Measurements from ENCODE around the gene CTSZ.
"Not testable (repeated sequence)": the region's sequence is repeated elsewhere in the genome, so short reads cannot be mapped to it uniquely, and the experiment has no call there.

Gene CTSZ

DNA sequence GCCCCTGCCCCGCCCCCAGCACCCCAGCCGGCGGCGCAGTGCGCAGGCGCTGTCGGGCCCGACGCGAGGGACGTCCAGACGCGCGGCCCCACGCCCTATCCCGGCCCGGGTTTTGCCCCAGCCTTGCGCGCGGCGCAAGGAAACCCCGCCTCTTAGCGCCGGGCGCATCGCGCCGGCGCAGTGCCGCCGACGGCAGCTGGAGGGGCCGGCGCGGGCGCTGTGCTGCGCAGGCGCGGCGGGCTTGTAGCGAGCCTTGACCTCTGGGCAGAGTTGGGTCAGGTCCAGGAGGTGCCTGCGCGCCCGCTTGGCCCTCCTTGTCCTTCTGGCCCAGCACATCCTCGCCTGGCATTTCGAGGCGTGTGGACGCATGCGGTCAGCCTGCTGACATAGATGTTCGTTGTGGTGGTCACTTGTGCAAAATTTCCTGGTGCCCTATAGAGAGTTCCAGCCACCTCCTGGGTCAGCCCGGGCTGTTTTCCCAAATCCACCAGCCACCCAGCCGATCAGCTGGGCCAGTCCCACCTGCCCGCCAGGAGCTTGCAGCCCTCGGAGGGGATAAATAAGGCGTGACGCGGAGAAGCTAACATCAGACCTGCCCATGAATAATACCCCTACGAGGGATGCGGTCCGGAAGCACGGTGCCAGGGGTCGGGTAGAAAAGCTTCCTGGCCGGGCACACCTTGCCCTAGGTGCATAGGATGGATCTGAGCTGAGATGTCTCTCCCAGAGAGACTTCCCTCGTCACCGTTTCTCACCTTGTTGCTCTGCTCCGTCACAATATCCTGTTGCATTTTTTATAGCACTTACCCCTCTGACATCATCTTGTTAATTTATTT lies 36.0 kb upstream of the CTSZ start:
- Histone ChIP-seq H3K4me3 (ENCODE audit: low read depth in 1 of 2, low read length in 1 of 2) (peak overlapping the region; percentile 87 to 98), H3K36me3 (peaks cover 4% of the 10 kb centered on the region), H3K27me3 (no peaks in the 10 kb centered on the region), H3K27ac (peak overlapping the region; percentile 75), H3K9me3 (no peaks in the 10 kb centered on the region), H3K4me1 (ENCODE audit: control insufficient read depth in 1 of 2, insufficient read depth in 1 of 2, low read depth in 1 of 2, low read length in 1 of 2) (peaks cover 22 to 29% of the 10 kb centered on the region in 2 experiments)
- TF ChIP-seq, protein P1, sequence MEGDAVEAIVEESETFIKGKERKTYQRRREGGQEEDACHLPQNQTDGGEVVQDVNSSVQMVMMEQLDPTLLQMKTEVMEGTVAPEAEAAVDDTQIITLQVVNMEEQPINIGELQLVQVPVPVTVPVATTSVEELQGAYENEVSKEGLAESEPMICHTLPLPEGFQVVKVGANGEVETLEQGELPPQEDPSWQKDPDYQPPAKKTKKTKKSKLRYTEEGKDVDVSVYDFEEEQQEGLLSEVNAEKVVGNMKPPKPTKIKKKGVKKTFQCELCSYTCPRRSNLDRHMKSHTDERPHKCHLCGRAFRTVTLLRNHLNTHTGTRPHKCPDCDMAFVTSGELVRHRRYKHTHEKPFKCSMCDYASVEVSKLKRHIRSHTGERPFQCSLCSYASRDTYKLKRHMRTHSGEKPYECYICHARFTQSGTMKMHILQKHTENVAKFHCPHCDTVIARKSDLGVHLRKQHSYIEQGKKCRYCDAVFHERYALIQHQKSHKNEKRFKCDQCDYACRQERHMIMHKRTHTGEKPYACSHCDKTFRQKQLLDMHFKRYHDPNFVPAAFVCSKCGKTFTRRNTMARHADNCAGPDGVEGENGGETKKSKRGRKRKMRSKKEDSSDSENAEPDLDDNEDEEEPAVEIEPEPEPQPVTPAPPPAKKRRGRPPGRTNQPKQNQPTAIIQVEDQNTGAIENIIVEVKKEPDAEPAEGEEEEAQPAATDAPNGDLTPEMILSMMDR (IDR thresholded peaks at IDR 0.05), result peak; percentile 54

DNA sequence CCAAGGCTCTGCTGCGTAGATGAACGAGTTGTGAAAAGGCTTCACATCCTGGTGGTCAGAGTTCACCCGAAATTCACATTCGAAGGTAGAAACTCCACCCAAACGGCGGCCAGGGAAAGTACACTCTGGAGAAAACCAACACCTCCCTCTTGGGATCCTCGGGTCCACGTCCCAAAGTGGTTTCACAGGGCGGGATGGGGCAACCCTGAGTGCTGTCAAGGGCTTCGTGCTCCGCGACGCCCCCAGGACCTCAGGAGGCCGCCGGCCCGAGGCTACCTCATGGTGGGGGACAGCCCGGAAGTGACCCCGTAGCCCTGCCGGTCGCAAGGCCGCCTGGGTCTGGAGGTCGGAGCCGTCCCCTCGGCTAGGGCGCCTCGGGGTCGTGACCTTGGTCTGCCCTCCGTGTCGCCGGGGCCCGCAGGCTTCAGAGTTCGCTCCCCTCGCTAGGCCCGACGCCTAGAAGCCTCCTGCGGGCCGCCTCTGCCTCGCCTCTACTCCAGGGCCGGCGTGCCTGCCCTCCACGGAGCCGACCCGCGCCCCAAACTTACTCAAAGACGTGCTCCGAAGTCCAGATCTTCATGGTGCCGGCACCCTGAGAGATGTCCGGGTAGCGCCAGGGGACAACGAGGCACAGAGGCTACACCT lies 35.2 kb upstream of the CTSZ start, which contains the start of gene PRELID3B:
Gene PRELID3B, minus strand, starts transcription at position 636 of the 645 bp plus-strand sequence. Its CDS starts 56 bp downstream, at position 580.
- no peaks in the 10 kb centered on the region for H3K9me3 ChIP-seq
- H3K4me3 ChIP-seq (ENCODE audit: low read depth in 1 of 2, low read length in 1 of 2), result peak within 1 kb of the TSS; percentile 87 to 98
- H3K27me3 ChIP-seq, result no peaks in the 10 kb centered on the region
- H3K36me3 ChIP-seq, result peaks cover 11% of the 10 kb centered on the region
- peaks cover 22 to 29% of the 10 kb centered on the region in 2 experiments for H3K4me1 ChIP-seq (ENCODE audit: control insufficient read depth in 1 of 2, insufficient read depth in 1 of 2, low read depth in 1 of 2, low read length in 1 of 2)
- peak within 1 kb of the TSS; percentile 75 for H3K27ac ChIP-seq
- TF ChIP-seq, protein P1 (IDR thresholded peaks at IDR 0.05), result no peak

DNA sequence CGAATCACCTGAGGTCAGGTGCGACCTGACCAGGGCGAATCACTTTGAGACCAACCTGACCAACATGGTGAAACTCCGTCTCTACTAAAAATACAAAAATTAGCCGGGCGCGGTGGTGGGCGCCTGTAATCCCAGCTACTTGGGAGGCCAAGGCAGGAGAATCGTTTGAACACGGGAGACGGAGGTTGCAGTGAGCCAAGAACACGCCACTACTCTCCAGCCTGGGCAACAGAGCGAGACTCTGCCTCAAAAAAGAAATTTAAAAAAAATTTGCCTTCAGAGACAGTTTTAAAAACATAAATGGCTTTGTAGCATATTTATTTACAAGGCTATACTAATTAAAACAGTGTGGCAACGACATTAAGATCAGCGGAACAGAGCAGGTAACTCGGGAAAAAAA lies 34.4 kb upstream of the CTSZ start:
- Histone ChIP-seq H3K4me1 (ENCODE audit: control insufficient read depth in 1 of 2, insufficient read depth in 1 of 2, low read depth in 1 of 2, low read length in 1 of 2) (peaks cover 22 to 29% of the 10 kb centered on the region in 2 experiments), H3K4me3 (ENCODE audit: low read depth in 1 of 2, low read length in 1 of 2) (peak overlapping the region in 1 of 2 experiments; percentile 87), H3K36me3 (peaks cover 17% of the 10 kb centered on the region)
- H3K9me3 ChIP-seq, H3K27ac ChIP-seq, H3K27me3 ChIP-seq: not testable (repeated sequence)

DNA sequence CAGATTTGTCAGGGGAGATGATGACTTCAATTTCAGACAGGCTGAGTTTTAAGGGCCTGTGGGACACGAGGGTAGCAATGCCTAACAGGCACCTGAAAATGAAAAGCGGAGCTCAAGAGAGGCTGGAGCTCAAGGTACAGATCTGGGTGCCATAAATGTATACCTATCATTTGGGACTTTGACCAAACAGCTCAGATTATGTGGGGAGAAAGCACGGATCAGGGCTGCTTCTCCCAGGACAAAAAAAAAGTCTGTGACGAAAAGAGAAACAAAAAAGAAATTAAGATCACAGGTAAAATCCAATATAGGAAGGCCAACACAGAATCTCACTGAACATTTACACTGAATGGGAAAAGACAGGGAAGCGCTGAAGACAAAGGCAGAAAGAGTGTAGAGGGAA lies 33.6 kb upstream of the CTSZ start:
- no peak overlapping the region for H3K27ac ChIP-seq
- no peaks in the 10 kb centered on the region for H3K27me3 ChIP-seq
- TF ChIP-seq, protein P1 (IDR thresholded peaks at IDR 0.05), result no peak
- H3K4me3 ChIP-seq (ENCODE audit: low read depth in 1 of 2, low read length in 1 of 2), result no peak overlapping the region
- peaks cover 25% of the 10 kb centered on the region for H3K36me3 ChIP-seq
- peaks cover 22 to 29% of the 10 kb centered on the region in 2 experiments for H3K4me1 ChIP-seq (ENCODE audit: control insufficient read depth in 1 of 2, insufficient read depth in 1 of 2, low read depth in 1 of 2, low read length in 1 of 2)
- no peaks in the 10 kb centered on the region for H3K9me3 ChIP-seq

DNA sequence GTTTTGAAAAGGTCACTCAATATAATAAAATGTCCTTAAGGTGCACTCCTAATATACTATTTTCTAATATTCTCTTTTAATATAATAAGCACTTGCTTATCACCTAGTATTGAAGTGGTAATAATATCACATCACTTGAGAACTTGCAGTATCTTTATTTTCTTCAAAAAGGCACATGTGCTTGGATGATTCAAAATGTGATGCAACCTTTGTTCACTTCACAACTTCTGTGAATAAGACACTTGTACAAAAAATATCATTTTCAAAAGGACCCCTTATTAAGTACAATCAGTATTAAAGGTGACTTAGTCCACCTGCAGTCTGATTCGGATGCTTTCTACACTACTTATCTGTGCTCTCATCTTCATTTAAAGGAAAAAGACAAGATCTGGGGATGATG lies 32.2 kb upstream of the CTSZ start:
- Histone ChIP-seq H3K36me3 (peaks cover 39% of the 10 kb centered on the region), H3K27ac (no peak overlapping the region), H3K4me1 (ENCODE audit: control insufficient read depth in 1 of 2, insufficient read depth in 1 of 2, low read depth in 1 of 2, low read length in 1 of 2) (peaks cover 22 to 28% of the 10 kb centered on the region in 2 experiments), H3K9me3 (no peaks in the 10 kb centered on the region), H3K27me3 (no peaks in the 10 kb centered on the region), H3K4me3 (ENCODE audit: low read depth in 1 of 2, low read length in 1 of 2) (no peak overlapping the region)
- TF ChIP-seq, protein P1 (IDR thresholded peaks at IDR 0.05), result no peak

DNA sequence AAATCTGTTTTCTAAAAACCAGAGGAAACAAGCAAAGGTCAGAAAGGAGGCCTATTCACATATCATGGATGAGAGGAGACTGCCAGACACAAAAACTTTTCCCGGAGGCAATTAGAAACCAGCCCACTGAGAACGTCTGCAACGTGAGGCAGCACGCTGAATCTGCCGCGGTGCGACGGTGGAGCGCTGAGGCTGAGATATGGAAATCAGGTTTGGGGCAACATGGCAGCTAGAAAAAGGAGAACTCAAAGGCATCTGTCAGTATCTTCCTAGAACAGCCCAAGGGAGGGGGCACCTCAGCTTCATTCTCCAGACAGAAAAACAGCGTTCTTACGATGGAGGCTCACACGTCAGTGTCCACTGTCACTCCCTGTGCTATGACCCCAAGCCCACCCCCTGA lies 30.3 kb upstream of the CTSZ start:
- no peaks in the 10 kb centered on the region for H3K9me3 ChIP-seq
- TF ChIP-seq, protein P1 (IDR thresholded peaks at IDR 0.05), result no peak
- H3K4me3 ChIP-seq (ENCODE audit: low read depth in 1 of 2, low read length in 1 of 2), result no peak overlapping the region
- peaks cover 14 to 19% of the 10 kb centered on the region in 2 experiments for H3K4me1 ChIP-seq (ENCODE audit: control insufficient read depth in 1 of 2, insufficient read depth in 1 of 2, low read depth in 1 of 2, low read length in 1 of 2)
- H3K36me3 ChIP-seq, result peaks cover 46% of the 10 kb centered on the region
- H3K27ac ChIP-seq, result no peak overlapping the region
- H3K27me3 ChIP-seq, result no peaks in the 10 kb centered on the region

Measured in neutrophil (primary cell).